HepG2 (cell line): ENCODE results near the gene URAD.

Experiments used
- CREB3 ChIP-seq: sonication (generic); formaldehyde crosslinking; IDR thresholded peaks from 2 replicates; pipeline ENCODE4 v1.5.0; 2020; ENCODE audit warnings: missing genetic modification reagents
- GLI4 ChIP-seq: sonication (generic); formaldehyde crosslinking; IDR thresholded peaks from 2 replicates; pipeline ENCODE4 v1.5.1; 2020; ENCODE audit warnings: missing genetic modification reagents, mild to moderate bottlenecking, moderate library complexity, borderline replicate concordance
- GPN1 ChIP-seq: sonication (generic); formaldehyde crosslinking; IDR thresholded peaks from 2 replicates; pipeline ENCODE4 v1.5.1; 2020; ENCODE audit warnings: missing genetic modification reagents, borderline replicate concordance
- JARID2 ChIP-seq: sonication (generic); formaldehyde crosslinking; IDR thresholded peaks from 2 replicates; pipeline ENCODE4 v1.8.1; 2023; ENCODE audit warnings: missing genetic modification reagents, inconsistent platforms; ENCODE audit not compliant: insufficient replicate concordance
- NFIC ChIP-seq: IDR thresholded peaks from 2 replicates; pipeline ENCODE4 v1.6.1; 2012; ENCODE audit warnings: mild to moderate bottlenecking, low read length, inconsistent platforms
- POLR2AphosphoS5 ChIP-seq: IDR thresholded peaks from 2 replicates; pipeline ENCODE4 v1.6.1; 2012; ENCODE audit warnings: low read depth, low read length
- TARDBP ChIP-seq: sonication (generic); formaldehyde crosslinking; IDR thresholded peaks from 2 replicates; pipeline ENCODE4 v1.8.0; 2022; ENCODE audit warnings: mild to moderate bottlenecking, missing genetic modification reagents
- ZNF3 ChIP-seq: IDR thresholded peaks from 2 replicates; pipeline ENCODE4 v1.7.0; 2017; ENCODE audit warnings: inconsistent platforms
- ZNF558 ChIP-seq: sonication (generic); formaldehyde crosslinking; IDR thresholded peaks from 2 replicates; pipeline ENCODE4 v1.9.0; 2022; ENCODE audit warnings: mild to moderate bottlenecking, missing genetic modification reagents, borderline replicate concordance
- TF ChIP-seq, protein P1 (sequence below): sonication (generic); formaldehyde crosslinking; IDR thresholded peaks from 2 replicates; pipeline ENCODE4 v1.5.0; 2020; ENCODE audit warnings: missing genetic modification reagents, mild to moderate bottlenecking, borderline replicate concordance
- TF ChIP-seq, protein P2 (sequence below): sonication (generic); formaldehyde crosslinking; IDR thresholded peaks from 2 replicates; pipeline ENCODE4 v1.5.0; 2020; ENCODE audit warnings: mild to moderate bottlenecking, missing genetic modification reagents, moderate library complexity
- TF ChIP-seq, protein P3 (sequence below): sonication (generic); formaldehyde crosslinking; IDR thresholded peaks from 2 replicates; pipeline ENCODE4 v1.9.0; 2021; ENCODE audit warnings: missing genetic modification reagents, mild to moderate bottlenecking, borderline replicate concordance
- TF ChIP-seq, protein P4 (sequence below): sonication (generic); formaldehyde crosslinking; IDR thresholded peaks from 2 replicates; pipeline ENCODE4 v1.4.0; 2020; ENCODE audit warnings: missing genetic modification reagents
- TF ChIP-seq, protein P5 (sequence below): sonication (generic); formaldehyde crosslinking; IDR thresholded peaks from 2 replicates; pipeline ENCODE4 v1.8.0; 2022; ENCODE audit warnings: mild to moderate bottlenecking, missing genetic modification reagents; ENCODE audit not compliant: insufficient replicate concordance

- TF ChIP-seq JARID2 (CRISPR knock-in tag) = no peak
- TF ChIP-seq GLI4 (CRISPR knock-in tag) = no peak
- TF ChIP-seq, protein P1, sequence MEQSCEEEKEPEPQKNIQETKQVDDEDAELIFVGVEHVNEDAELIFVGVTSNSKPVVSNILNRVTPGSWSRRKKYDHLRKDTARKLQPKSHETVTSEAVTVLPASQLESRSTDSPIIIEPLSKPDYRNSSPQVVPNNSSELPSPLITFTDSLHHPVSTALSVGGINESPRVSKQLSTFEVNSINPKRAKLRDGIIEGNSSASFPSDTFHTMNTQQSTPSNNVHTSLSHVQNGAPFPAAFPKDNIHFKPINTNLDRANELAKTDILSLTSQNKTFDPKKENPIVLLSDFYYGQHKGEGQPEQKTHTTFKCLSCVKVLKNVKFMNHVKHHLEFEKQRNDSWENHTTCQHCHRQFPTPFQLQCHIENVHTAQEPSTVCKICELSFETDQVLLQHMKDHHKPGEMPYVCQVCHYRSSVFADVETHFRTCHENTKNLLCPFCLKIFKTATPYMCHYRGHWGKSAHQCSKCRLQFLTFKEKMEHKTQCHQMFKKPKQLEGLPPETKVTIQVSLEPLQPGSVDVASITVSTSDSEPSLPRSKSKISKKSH (CRISPR knock-in tag) = no peak
- TF ChIP-seq ZNF3 (CRISPR knock-in tag) = no peak
- TF ChIP-seq NFIC = no peak
- TF ChIP-seq, protein P2, sequence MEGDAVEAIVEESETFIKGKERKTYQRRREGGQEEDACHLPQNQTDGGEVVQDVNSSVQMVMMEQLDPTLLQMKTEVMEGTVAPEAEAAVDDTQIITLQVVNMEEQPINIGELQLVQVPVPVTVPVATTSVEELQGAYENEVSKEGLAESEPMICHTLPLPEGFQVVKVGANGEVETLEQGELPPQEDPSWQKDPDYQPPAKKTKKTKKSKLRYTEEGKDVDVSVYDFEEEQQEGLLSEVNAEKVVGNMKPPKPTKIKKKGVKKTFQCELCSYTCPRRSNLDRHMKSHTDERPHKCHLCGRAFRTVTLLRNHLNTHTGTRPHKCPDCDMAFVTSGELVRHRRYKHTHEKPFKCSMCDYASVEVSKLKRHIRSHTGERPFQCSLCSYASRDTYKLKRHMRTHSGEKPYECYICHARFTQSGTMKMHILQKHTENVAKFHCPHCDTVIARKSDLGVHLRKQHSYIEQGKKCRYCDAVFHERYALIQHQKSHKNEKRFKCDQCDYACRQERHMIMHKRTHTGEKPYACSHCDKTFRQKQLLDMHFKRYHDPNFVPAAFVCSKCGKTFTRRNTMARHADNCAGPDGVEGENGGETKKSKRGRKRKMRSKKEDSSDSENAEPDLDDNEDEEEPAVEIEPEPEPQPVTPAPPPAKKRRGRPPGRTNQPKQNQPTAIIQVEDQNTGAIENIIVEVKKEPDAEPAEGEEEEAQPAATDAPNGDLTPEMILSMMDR (CRISPR knock-in tag) = no peak
- TF ChIP-seq, protein P3, sequence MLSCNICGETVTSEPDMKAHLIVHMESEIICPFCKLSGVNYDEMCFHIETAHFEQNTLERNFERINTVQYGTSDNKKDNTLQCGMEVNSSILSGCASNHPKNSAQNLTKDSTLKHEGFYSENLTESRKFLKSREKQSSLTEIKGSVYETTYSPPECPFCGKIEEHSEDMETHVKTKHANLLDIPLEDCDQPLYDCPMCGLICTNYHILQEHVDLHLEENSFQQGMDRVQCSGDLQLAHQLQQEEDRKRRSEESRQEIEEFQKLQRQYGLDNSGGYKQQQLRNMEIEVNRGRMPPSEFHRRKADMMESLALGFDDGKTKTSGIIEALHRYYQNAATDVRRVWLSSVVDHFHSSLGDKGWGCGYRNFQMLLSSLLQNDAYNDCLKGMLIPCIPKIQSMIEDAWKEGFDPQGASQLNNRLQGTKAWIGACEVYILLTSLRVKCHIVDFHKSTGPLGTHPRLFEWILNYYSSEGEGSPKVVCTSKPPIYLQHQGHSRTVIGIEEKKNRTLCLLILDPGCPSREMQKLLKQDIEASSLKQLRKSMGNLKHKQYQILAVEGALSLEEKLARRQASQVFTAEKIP (CRISPR knock-in tag) = no peak
- no peak for TF ChIP-seq CREB3 (CRISPR knock-in tag)
- no peak for TF ChIP-seq ZNF558 (CRISPR knock-in tag)
- no peak for TF ChIP-seq TARDBP (CRISPR knock-in tag)
- TF ChIP-seq, protein P4, sequence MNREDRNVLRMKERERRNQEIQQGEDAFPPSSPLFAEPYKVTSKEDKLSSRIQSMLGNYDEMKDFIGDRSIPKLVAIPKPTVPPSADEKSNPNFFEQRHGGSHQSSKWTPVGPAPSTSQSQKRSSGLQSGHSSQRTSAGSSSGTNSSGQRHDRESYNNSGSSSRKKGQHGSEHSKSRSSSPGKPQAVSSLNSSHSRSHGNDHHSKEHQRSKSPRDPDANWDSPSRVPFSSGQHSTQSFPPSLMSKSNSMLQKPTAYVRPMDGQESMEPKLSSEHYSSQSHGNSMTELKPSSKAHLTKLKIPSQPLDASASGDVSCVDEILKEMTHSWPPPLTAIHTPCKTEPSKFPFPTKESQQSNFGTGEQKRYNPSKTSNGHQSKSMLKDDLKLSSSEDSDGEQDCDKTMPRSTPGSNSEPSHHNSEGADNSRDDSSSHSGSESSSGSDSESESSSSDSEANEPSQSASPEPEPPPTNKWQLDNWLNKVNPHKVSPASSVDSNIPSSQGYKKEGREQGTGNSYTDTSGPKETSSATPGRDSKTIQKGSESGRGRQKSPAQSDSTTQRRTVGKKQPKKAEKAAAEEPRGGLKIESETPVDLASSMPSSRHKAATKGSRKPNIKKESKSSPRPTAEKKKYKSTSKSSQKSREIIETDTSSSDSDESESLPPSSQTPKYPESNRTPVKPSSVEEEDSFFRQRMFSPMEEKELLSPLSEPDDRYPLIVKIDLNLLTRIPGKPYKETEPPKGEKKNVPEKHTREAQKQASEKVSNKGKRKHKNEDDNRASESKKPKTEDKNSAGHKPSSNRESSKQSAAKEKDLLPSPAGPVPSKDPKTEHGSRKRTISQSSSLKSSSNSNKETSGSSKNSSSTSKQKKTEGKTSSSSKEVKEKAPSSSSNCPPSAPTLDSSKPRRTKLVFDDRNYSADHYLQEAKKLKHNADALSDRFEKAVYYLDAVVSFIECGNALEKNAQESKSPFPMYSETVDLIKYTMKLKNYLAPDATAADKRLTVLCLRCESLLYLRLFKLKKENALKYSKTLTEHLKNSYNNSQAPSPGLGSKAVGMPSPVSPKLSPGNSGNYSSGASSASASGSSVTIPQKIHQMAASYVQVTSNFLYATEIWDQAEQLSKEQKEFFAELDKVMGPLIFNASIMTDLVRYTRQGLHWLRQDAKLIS (CRISPR knock-in tag) = no peak
- TF ChIP-seq GPN1 = no peak
- TF ChIP-seq, protein P5, sequence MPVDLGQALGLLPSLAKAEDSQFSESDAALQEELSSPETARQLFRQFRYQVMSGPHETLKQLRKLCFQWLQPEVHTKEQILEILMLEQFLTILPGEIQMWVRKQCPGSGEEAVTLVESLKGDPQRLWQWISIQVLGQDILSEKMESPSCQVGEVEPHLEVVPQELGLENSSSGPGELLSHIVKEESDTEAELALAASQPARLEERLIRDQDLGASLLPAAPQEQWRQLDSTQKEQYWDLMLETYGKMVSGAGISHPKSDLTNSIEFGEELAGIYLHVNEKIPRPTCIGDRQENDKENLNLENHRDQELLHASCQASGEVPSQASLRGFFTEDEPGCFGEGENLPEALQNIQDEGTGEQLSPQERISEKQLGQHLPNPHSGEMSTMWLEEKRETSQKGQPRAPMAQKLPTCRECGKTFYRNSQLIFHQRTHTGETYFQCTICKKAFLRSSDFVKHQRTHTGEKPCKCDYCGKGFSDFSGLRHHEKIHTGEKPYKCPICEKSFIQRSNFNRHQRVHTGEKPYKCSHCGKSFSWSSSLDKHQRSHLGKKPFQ (CRISPR knock-in tag) = no peak
- TF ChIP-seq POLR2AphosphoS5 = no peak
Observed at GRCh38 chr13:27977476-27978300, 10.8 kb downstream of the URAD start.
